HL-60 (cell line): ENCODE results near the gene NR2F1.

Experiments used
- DNase-seq, 2 experiments: peaks; one replicate each; pipeline ENCODE4 v3.0.0-alpha.2; 2010 to 2020; ENCODE audit warnings: low read depth in 1 of 2, low spot score in 1 of 2
- H3K27ac ChIP-seq: fragments of 250-450 bp; sonication (Bioruptor Pico); replicated peaks from 2 replicates; pipeline ENCODE4 v1.5.1; 2020; ENCODE audit warnings: mild to moderate bottlenecking, moderate library complexity
- H3K27me3 ChIP-seq: fragments of 250-450 bp; sonication (Bioruptor Pico); 2 replicates; pipeline ENCODE4 v1.5.1; 2021; ENCODE audit warnings: mild to moderate bottlenecking, moderate library complexity; ENCODE audit not compliant: insufficient read depth, poor library complexity, severe bottlenecking
- H3K4me3 ChIP-seq: replicated peaks from 2 replicates; pipeline ENCODE4 v1.5.1; 2011; ENCODE audit warnings: mild to moderate bottlenecking, control low read depth, low read length; ENCODE audit not compliant: insufficient read depth
- CTCF ChIP-seq: IDR thresholded peaks from one replicate; pipeline ENCODE4 v1.5.1; 2011; ENCODE audit warnings: low read length, control low read depth, inconsistent platforms; ENCODE audit not compliant: insufficient read depth
- GABPA ChIP-seq: IDR thresholded peaks from 2 replicates; pipeline ENCODE4 v1.6.1; 2012; ENCODE audit warnings: low read depth
- POLR2AphosphoS5 ChIP-seq: IDR thresholded peaks from 2 replicates; pipeline ENCODE4 v1.6.1; 2012; ENCODE audit warnings: low read depth
- REST ChIP-seq: IDR thresholded peaks from 2 replicates; pipeline ENCODE4 v1.6.1; 2012; ENCODE audit warnings: low read depth; ENCODE audit not compliant: insufficient replicate concordance
- SPI1 ChIP-seq: IDR thresholded peaks from 2 replicates; pipeline ENCODE4 v1.6.1; 2012; ENCODE audit warnings: low read depth, mild to moderate bottlenecking, borderline replicate concordance

Gene NR2F1

GRCh38 chr5:93594591-93595419 is 11.8 kb downstream of the NR2F1 start:
- H3K27me3 ChIP-seq = no peaks in the 10 kb centered on the region
- no peak overlapping the region for H3K4me3 ChIP-seq
- no peak overlapping the region for H3K27ac ChIP-seq
- no peak for DNase-seq
- no peak for TF ChIP-seq REST
- no peak for TF ChIP-seq POLR2AphosphoS5
- TF ChIP-seq GABPA = no peak
- TF ChIP-seq SPI1 = no peak
- TF ChIP-seq CTCF = no peak

- no peak for TF ChIP-seq CTCF
- TF ChIP-seq REST = no peak
- no peak for TF ChIP-seq POLR2AphosphoS5
- TF ChIP-seq SPI1 = no peak
- TF ChIP-seq GABPA = no peak
- DNase-seq = no peak
- no peak overlapping the region for H3K4me3 ChIP-seq
- no peak overlapping the region for H3K27ac ChIP-seq
- H3K27me3 ChIP-seq = no peaks in the 10 kb centered on the region
Observed at GRCh38 chr5:93595420-93596147, 12.6 kb downstream of the NR2F1 start.

GRCh38 chr5:93596310-93596675 is 13.3 kb downstream of the NR2F1 start:
- Histone ChIP-seq H3K4me3 (no peak overlapping the region), H3K27me3 (peaks cover 2% of the 10 kb centered on the region), H3K27ac (no peak overlapping the region)
- no peak for DNase-seq
- TF ChIP-seq CTCF = no peak
- TF ChIP-seq REST = no peak
- TF ChIP-seq GABPA = no peak
- TF ChIP-seq POLR2AphosphoS5 = no peak
- no peak for TF ChIP-seq SPI1
